ENCODE results near the gene DIS3L2.

DNA sequence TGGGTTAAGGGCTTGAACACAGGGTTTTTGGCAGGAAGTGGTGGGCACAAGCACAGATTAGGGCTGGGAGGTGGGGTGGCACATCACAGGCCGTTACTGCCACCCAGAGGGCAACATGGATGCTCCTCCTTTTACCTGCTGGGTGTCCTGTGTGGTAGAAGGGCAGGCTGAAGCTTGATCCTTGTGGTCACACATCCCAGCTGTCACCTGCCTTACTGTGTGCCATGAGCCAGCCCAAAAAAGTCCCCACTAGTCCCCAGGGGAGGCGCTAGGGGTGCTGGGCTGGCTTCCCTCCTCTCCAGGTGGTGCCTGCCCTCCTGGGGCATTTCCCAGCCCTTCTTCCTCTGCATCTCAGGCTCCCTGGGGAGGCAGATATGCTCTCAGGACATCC is 366.5 kb downstream of the DIS3L2 start:
- TF ChIP-seq POLR2A (IDR thresholded peaks at IDR 0.05; ENCODE audit: low read depth, low read length) (no peak), RCOR1 (IDR thresholded peaks at IDR 0.05; ENCODE audit: insufficient replicate concordance, low read length) (no peak), CEBPB (IDR thresholded peaks at IDR 0.05; ENCODE audit: low read depth, low read length) (no peak), MXI1 (IDR thresholded peaks at IDR 0.05; ENCODE audit: borderline replicate concordance, low read depth, low read length) (no peak), FOS (IDR thresholded peaks at IDR 0.05; ENCODE audit: low read depth, low read length) (no peak), RAD21 (IDR thresholded peaks at IDR 0.05; ENCODE audit: low read length) (no peak), BHLHE40 (IDR thresholded peaks at IDR 0.05; ENCODE audit: low read depth, low read length) (no peak)
- TF ChIP-seq, protein P1, sequence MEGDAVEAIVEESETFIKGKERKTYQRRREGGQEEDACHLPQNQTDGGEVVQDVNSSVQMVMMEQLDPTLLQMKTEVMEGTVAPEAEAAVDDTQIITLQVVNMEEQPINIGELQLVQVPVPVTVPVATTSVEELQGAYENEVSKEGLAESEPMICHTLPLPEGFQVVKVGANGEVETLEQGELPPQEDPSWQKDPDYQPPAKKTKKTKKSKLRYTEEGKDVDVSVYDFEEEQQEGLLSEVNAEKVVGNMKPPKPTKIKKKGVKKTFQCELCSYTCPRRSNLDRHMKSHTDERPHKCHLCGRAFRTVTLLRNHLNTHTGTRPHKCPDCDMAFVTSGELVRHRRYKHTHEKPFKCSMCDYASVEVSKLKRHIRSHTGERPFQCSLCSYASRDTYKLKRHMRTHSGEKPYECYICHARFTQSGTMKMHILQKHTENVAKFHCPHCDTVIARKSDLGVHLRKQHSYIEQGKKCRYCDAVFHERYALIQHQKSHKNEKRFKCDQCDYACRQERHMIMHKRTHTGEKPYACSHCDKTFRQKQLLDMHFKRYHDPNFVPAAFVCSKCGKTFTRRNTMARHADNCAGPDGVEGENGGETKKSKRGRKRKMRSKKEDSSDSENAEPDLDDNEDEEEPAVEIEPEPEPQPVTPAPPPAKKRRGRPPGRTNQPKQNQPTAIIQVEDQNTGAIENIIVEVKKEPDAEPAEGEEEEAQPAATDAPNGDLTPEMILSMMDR (conservative IDR thresholded peaks at IDR 0.05; ENCODE audit: low read depth, low read length): no peak
